IPS-18c (cell line): ENCODE measurements around the gene SCARB2.
A peak's percentile ranks its signal among the peaks of the same experiment; 100 is the strongest.
"Not testable (repeated sequence)": the region's sequence is repeated elsewhere in the genome, so short reads cannot be mapped to it uniquely, and the experiment has no call there.

Experiments used
- H3K4me3 ChIP-seq: 2 replicates; pipeline ENCODE4 v1.7.0; 2013; ENCODE audit warnings: low read depth, mild to moderate bottlenecking, low read length, moderate library complexity; ENCODE audit not compliant: insufficient read depth
- H3K9me3 ChIP-seq: one replicate; pipeline ENCODE4 v1.6.1; 2013; ENCODE audit warnings: mild to moderate bottlenecking, low read length, moderate library complexity; ENCODE audit not compliant: control insufficient read depth, insufficient read depth

Gene SCARB2, protein sequence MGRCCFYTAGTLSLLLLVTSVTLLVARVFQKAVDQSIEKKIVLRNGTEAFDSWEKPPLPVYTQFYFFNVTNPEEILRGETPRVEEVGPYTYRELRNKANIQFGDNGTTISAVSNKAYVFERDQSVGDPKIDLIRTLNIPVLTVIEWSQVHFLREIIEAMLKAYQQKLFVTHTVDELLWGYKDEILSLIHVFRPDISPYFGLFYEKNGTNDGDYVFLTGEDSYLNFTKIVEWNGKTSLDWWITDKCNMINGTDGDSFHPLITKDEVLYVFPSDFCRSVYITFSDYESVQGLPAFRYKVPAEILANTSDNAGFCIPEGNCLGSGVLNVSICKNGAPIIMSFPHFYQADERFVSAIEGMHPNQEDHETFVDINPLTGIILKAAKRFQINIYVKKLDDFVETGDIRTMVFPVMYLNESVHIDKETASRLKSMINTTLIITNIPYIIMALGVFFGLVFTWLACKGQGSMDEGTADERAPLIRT

DNA sequence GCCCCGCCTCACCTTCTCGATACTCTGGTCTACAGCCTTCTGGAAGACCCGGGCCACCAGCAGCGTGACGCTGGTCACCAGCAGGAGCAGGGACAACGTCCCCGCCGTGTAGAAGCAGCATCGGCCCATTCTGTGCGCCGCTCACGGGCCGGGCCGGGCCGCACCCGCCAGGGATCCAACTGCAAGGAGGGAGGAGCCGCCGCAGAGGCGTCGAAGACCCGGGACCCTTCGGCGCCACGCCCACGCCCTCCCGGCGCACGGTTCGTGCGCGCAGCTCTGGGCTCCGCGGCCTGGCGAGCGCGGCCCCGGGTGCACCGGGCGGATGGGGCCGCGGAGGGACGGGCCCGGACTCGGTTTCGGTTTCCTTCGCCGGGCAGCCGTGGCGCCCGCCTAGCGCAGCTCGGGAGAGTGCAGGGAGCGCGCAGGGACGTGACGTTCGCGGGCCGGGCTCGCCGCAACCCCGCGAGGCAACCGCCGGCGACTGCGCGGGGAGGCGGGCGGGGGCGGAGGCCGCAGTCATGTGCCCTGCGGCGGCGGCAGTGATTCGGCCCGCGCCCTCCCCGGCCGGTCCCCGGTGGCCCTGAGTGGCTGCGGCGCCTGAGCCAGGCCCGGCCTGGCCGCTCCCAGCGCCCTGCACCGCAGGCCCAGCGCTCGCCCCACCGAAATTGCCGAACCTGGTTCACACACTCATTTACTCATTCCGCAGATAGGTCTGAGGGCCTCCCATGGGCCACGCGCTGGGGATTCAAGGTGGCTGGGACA, at the start of gene SCARB2:
TSS of gene SCARB2 (minus strand) at position 410 of the 762 bp plus-strand sequence. CDS start at position 129, 281 bp downstream.
- Histone ChIP-seq H3K9me3 (no peaks in the 10 kb centered on the region), H3K4me3 (peak within 1 kb of the TSS; percentile 82)

DNA sequence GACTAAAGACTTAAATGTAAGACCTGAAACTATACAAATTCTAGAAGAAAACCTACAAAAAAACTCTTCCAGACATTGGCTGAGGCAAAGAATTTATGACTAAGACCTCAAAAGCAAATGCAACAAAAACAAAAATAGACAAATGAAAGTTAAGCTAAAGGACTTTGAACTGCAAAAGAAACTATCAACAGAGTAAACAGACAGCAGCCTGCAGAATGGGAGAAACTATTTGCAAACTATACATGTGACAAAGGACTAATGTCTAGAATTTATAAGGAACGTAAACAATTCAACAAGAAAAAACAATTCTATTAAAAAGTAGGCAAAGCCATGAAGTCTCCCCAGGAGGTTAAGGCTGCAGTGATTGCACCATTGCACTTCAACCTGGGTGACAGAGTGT, 46.9 kb upstream of the SCARB2 start:
- Histone ChIP-seq H3K4me3 (no peak overlapping the region), H3K9me3 (no peaks in the 10 kb centered on the region)

DNA sequence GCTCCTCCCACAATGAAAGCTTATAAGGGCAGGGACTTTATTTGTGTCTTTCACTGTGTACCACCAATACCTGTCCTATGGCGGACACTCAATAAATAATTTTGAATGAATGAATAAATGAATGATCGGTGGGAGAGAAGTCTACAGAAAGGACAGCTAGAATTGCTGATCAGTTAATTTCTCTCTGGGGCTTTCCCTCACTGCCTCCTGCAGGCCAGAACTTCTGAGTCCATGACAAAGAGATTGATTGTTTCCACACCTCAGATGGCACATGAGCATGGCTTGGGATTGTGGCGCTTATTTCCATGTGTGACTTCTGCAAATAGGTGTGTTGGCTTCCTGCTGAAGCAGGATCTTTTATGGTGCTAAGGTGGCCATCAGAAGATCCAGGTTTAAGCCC, 44.2 kb upstream of the SCARB2 start:
- no peak overlapping the region for H3K4me3 ChIP-seq
- no peaks in the 10 kb centered on the region for H3K9me3 ChIP-seq

DNA sequence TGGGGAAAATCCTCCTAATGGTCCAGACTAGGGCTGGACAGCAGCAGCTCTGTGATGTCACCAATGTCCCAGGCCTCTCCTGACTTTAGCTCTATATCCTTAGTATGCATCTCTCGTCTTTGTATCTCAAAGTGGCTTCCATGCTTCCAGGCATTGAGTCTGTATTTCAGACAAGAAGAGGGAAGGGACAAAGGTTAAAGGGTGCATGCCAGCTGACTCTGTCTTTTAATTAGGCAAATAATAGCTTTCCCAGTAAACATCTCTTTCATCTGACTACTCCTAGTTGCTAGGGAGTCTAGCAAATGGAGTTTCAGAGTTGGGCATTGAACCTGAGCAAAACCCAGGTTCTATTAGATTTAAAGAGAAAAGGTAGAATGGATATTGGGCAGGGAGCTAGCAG, 43.3 kb upstream of the SCARB2 start:
- no peak overlapping the region for H3K4me3 ChIP-seq
- no peaks in the 10 kb centered on the region for H3K9me3 ChIP-seq

DNA sequence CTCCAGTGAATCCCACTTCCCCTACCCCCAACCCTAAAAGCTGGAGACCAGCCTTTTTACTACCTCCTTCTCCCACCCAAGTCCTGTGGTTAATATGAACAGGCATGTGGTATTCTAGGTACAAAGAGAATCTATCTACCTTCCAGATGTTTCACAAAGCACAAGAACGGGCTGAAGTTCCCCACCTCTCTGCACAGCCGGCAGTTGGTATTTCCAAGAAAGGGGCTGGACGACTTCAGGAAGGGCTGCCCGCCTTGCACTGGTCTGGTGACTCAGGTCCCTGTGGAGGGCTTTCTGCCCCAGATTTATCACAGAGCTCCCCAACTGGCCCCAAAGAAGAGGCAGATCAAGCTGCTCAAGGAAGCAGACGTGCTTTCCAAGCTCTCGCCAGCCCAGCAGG, 42.4 kb upstream of the SCARB2 start:
- Histone ChIP-seq H3K4me3 (no peak overlapping the region), H3K9me3 (no peaks in the 10 kb centered on the region)

DNA sequence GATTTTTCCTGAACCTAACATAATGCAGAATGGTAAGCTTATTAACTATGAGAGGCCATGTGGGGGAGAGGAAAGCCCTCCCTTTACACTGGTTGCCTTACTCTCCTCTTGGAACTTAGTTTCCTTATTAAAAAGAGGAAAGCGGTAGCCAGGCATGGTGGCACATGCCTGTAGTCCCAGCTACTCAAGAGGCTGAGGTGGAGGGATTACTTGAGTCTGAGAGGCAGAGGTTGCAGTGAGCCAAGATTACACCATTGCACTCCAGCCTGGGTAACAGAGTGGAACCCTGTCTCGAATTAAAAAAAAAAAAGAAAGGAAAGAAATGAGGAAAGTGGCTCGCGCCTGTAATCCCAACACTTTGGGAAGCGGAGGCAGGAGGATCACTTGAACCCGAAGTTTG, 39.9 kb upstream of the SCARB2 start:
- H3K4me3 ChIP-seq, result no peak overlapping the region
- H3K9me3 ChIP-seq, result no peaks in the 10 kb centered on the region

DNA sequence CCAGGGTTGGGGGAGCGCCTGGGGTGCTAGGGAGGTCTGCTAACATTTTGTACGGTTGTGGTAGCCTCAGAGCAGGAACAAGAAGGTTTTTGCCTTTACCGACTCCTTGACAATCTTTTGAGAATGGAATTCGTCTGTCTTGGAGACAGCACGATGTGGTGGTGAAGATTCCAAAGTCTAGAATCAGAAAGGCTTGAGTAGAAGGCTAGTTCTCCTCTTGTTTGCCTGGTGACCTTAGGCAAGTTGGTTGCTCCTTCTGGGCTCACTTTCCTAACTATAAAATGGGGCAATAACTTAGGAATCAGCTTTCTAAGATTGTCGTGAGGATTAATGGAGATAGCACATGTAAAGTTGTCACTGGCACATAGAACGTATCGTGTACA, 38.6 kb upstream of the SCARB2 start:
- no peaks in the 10 kb centered on the region for H3K9me3 ChIP-seq
- peak overlapping the region; percentile 66 for H3K4me3 ChIP-seq

DNA sequence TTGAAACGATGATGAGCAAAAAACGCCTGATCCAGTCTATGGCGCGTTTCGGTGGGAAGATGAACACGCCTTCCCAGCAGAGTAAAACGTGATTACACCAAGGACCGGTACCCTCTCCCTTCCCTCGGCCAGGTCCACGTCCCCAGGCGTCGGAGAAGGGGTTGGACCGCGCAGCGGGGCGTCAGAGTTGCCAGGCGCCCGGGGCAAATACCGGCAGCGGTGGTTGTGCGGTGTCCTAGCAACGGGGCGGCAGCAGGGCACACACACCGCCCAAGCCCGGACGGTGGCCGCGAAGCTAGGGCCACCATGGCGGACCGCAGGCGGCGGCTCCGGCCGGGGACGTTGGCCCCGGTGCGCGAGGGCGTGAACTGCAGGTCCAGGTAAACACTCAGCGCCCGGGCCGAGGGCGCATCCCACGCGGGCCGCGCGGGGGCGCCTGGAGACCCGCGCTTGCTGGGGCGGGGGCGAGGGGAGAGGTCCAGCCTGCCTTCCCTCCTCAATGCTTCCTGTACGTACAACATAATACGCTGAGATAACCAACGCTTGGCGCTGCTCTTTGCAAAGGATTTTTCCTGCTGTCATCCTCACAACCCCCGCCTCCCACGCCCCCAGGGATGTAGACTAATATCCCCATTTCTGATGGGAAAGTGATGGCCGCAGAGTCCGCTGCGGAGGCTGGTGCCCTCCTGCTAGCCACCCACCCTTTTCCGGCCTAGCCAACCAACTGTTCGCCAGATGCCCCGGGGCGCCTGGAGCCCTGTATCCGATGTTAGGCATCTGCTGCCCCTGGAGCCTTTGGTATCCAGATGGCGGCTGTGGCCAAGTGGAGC, 38.0 kb upstream of the SCARB2 start, which contains the start of gene FAM47E:
TSS of gene FAM47E (plus strand) at position 281 of the 830 bp plus-strand sequence. CDS start at position 307, 26 bp downstream.
- Histone ChIP-seq H3K9me3 (no peaks in the 10 kb centered on the region), H3K4me3 (peak within 1 kb of the TSS; percentile 66)

DNA sequence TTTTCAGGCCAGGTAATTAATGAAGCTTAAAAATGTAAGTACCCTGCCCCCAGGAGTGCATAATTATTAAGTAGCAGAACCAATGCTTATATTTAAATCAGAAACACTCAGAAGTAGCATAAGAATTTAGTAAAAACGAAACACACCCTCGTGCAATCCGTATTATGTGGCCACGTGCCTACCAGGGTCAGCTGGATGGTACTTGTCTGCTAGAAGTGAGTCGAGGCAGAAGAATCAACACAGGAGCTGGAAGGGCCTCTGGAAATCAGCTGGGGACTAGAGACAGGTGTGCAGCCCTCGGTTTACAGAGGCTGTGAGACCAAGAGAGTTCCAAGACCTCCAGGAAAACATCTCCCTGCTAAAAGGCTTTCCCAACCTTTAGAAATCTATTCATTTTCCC, 37.3 kb upstream of the SCARB2 start:
- H3K4me3 ChIP-seq, result peak overlapping the region; percentile 66
- H3K9me3 ChIP-seq, result no peaks in the 10 kb centered on the region

DNA sequence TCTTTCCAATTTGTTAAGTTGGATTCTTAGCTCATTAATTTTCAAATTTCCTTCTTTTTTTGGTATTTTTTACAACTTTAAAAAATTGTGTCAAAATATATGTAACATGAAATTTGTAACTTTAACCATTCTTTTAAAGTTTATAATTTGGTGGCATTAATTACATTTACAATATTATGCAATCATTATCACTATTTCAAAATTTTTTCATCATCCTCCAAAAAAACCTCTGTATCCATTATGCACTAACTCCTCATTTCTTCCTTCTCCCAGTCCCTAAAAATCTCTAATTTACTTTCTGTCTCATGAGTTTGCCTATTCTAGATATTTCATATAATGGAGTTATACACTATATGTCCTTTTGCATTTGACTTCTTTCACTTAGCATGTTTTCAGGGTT, 33.2 kb upstream of the SCARB2 start:
- no peak overlapping the region for H3K4me3 ChIP-seq

DNA sequence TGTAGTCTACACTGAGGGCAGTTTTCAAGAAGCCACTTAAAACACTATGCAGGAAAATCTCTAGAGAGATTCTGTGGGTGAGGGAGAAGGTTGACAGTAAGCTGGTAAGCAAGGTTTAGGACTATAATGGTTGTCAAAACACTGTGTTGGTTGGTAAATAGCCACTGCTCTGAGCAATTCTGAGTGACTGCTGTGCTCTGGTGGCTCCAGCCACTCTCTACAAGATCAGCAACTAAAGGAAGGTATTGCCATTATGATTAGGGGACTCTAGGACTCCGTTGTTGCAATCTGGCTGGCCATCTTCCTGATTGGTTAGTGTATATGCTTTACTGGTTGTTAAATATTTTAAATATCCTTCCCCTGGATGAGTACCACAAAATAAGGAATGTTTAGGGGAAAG, 32.4 kb upstream of the SCARB2 start:
- Histone ChIP-seq H3K4me3 (no peak overlapping the region), H3K9me3 (no peaks in the 10 kb centered on the region)

More for the DNA sequence above, 33.2 kb upstream of the SCARB2 start:
- H3K9me3 ChIP-seq, result no peaks in the 10 kb centered on the region

DNA sequence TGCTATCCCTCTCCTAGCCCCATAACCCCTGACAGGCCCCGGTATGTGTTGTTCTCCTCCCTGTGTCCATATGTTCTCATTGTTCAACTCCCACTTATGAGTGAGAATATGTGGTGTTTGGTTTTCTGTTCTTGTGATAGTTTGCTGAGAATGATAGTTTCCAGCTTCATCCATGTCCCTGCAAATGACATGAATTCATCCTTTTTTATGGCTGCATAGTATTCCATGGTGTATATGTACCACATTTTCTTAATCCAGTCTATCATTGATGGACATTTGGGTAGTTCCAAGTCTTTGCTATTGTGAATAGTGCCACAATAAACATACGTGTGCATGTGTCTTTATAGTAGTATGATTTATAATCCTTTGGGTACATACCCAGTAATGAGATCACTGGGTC, 30.3 kb upstream of the SCARB2 start:
- not testable (repeated sequence) for H3K9me3 ChIP-seq, H3K4me3 ChIP-seq

DNA sequence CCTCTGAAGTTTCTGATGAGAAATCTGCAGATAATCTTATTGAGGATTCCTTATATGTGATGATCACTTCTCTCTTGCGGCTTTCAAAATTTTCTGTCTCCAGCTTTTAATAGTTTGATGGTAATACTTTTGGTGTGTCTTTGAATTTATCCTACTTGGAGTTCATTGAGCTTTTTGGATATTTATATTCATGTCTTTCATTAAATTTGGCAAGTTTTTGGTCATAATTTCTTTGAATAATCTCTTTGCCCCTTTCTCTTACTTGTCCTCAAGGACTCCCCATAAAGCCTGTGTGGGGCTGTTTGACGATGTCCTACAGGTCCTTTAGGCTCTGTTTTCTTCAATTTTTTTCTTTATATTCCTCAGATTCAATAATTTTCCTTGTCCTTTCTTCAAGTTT, 26.6 kb upstream of the SCARB2 start:
- H3K4me3 ChIP-seq, result no peak overlapping the region

DNA sequence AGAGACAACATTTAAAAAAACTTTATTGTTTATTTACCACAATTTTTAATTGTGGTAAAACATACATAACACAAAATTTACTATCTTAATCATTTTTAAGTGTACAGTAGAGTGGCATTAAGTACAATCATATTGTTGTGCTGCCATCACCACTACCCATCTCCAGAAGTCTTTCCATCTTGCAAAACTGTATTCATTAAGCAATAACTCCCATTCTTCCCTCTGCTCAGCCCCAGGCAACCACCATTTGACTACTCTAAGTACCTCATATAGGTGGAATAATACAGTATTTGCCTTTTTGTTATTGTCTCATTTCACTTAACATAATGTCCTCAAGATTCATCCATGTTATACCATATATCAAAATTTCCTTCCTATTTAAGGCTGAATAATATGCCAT, 25.1 kb upstream of the SCARB2 start:
- no peaks in the 10 kb centered on the region for H3K9me3 ChIP-seq
- no peak overlapping the region for H3K4me3 ChIP-seq

More for the DNA sequence above, 26.6 kb upstream of the SCARB2 start:
- no peaks in the 10 kb centered on the region for H3K9me3 ChIP-seq

DNA sequence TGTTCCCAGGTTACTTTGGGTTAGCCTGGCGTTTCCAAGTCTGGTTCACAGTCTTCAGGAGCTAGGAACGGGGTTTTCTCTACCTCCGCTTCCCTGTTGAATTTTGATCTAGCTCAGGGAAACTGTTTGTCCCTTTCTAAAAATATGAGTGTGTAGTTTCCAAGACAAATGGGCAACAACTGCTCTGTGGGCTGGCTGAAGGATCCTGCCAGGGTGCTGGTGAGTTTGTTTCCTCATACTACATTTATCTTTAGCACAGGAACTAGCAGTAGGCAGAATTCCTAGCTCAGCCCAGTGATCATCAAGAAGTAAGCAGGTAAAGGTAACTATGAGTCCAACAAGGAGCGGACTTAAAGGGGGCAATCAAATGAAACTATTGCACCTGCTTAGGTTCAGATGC, 24.6 kb upstream of the SCARB2 start:
- no peak overlapping the region for H3K4me3 ChIP-seq
- H3K9me3 ChIP-seq, result no peaks in the 10 kb centered on the region

DNA sequence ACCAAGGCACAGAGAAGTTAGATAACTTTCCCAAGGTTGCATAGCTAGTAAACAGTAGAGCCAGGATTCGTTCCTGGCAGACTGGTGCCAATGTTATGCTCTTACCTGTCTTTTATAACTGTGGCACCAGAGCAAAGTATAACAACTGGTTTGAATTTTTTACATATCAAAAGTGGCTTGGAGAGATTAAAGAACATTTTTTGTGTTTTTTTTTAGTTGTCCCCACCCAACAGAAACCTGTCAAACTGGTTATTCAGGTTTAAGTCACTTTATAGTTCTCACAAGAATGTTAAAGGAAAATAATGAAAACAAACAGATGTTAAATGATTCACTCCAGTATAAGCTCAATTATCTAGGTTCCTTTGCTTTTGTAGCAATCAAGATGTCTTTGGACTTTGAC, 22.3 kb upstream of the SCARB2 start:
- no peak overlapping the region for H3K4me3 ChIP-seq

DNA sequence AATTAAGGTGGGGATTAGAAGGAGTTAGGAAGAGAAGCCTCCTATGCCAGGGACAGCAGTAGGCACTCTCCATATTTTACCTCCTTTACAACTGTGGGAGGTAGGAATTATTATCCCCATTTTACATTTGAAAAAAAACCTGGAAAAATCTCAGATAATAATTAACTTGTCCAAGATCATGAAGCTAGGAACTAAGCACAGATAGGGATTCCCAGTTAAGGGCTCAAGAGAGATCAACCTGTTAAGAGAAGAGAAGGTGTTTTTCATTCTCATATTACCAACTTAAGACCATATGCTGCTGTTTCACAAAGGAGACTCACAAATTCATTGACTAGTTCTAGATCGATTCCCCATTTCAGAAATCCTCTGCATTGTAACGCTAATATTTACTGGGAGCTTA, 21.8 kb upstream of the SCARB2 start:
- no peaks in the 10 kb centered on the region for H3K9me3 ChIP-seq
- no peak overlapping the region for H3K4me3 ChIP-seq

More for the DNA sequence above, 22.3 kb upstream of the SCARB2 start:
- no peaks in the 10 kb centered on the region for H3K9me3 ChIP-seq
